CD14-positive monocyte (primary cell): ENCODE results near the gene RHOT1. TPM values are rescaled to one million over a fixed set of nuclear protein-coding genes. Genes with fewer than 3 reads are reported as not detected.
A peak's percentile ranks its signal among the peaks of the same experiment; 100 is the strongest.

ENCODE experiments used
- DNase-seq, 3 donors: peaks; one replicate each; pipeline ENCODE4 v3.0.0-alpha.2; 2011 to 2022
- H2AFZ ChIP-seq: 2 replicates; pipeline ENCODE4 v1.6.0; 2012; ENCODE audit warnings: mild to moderate bottlenecking, low read depth, low read length, inconsistent platforms; ENCODE audit not compliant: insufficient read depth, poor library complexity, severe bottlenecking
- H3K27ac ChIP-seq, 2 donors: 1 replicate in 1 of 2; 2 replicates in 1 of 2; pipeline ENCODE4 v1.5.1; 2012 to 2013; ENCODE audit warnings: low read length in 2 of 2, control low read depth in 1 of 2, inconsistent platforms in 1 of 2, low read depth in 1 of 2, mild to moderate bottlenecking in 1 of 2
- H3K27me3 ChIP-seq, 2 donors: one replicate each; pipeline versions ENCODE4 v1.6.0 to v1.6.1; 2011 to 2013; ENCODE audit warnings: low read length in 2 of 2; ENCODE audit not compliant: control insufficient read depth in 2 of 2, insufficient read depth in 2 of 2
- H3K36me3 ChIP-seq, 2 donors: replicated peaks in 1 of 2; 1 replicate in 1 of 2; 2 replicates in 1 of 2; pipeline versions ENCODE4 v1.5.1 to v1.6.1; 2012 to 2013; ENCODE audit warnings: low read length in 2 of 2, control low read depth in 1 of 2, inconsistent platforms in 1 of 2, mild to moderate bottlenecking in 1 of 2; ENCODE audit not compliant: insufficient read depth in 2 of 2, control insufficient read depth in 1 of 2
- H3K4me1 ChIP-seq, 2 donors: 1 replicate in 1 of 2; 2 replicates in 1 of 2; pipeline versions ENCODE4 v1.5.1 to v1.6.1; 2012 to 2013; ENCODE audit warnings: low read length in 2 of 2, control low read depth in 1 of 2, inconsistent platforms in 1 of 2, mild to moderate bottlenecking in 1 of 2, moderate library complexity in 1 of 2; ENCODE audit not compliant: insufficient read depth in 2 of 2, control insufficient read depth in 1 of 2
- H3K4me2 ChIP-seq: replicated peaks from 2 replicates; pipeline ENCODE3; 2012; ENCODE audit warnings: low read length, moderate library complexity, mild to moderate bottlenecking; ENCODE audit not compliant: poor library complexity, severe bottlenecking; ENCODE audit errors: extremely low read depth
- H3K4me3 ChIP-seq, 3 experiments: fragments of 200-600 bp in 1 of 3; sonication (generic) in 1 of 3; replicated peaks in 1 of 3; 1 replicate in 2 of 3; 2 replicates in 1 of 3; pipeline ENCODE4 v1.5.1; 2011 to 2013; ENCODE audit warnings: low read length in 3 of 3, mild to moderate bottlenecking in 3 of 3, control low read depth in 2 of 3, low read depth in 2 of 3, inconsistent platforms in 1 of 3, moderate library complexity in 1 of 3
- H3K79me2 ChIP-seq: 2 replicates; pipeline ENCODE4 v1.6.0; 2012; ENCODE audit warnings: mild to moderate bottlenecking, control low read depth, inconsistent platforms, low read length, moderate library complexity; ENCODE audit not compliant: insufficient read depth
- H3K9ac ChIP-seq: 2 replicates; pipeline ENCODE4 v1.6.0; 2017; ENCODE audit warnings: low read length, mild to moderate bottlenecking; ENCODE audit not compliant: insufficient read depth, poor library complexity, severe bottlenecking
- H3K9me3 ChIP-seq, 2 donors: replicated peaks in 1 of 2; 1 replicate in 1 of 2; 2 replicates in 1 of 2; pipeline versions ENCODE4 v1.5.1 to v1.6.1; 2012 to 2013; ENCODE audit warnings: low read length in 2 of 2, control low read depth in 1 of 2; ENCODE audit not compliant: control insufficient read depth in 1 of 2, insufficient read depth in 1 of 2
- H4K20me1 ChIP-seq: 2 replicates; pipeline ENCODE4 v1.6.0; 2012; ENCODE audit warnings: mild to moderate bottlenecking, low read length, control low read depth, moderate library complexity; ENCODE audit not compliant: insufficient read depth
- H3K27ac Mint-ChIP-seq, 7 donors: one replicate each; pipeline ENCODE4 v1.8.0; 2020; ENCODE audit warnings: mild to moderate bottlenecking in 7 of 7, mixed read lengths in 7 of 7, moderate library complexity in 6 of 7, inconsistent platforms in 2 of 7
- H3K27me3 Mint-ChIP-seq, 3 donors: one replicate each; pipeline ENCODE4 v1.8.0; 2021 to 2022; ENCODE audit warnings: low read depth in 3 of 3, mild to moderate bottlenecking in 3 of 3, mixed read lengths in 3 of 3, moderate library complexity in 3 of 3, inconsistent platforms in 1 of 3
- H3K36me3 Mint-ChIP-seq, 2 donors: one replicate each; pipeline ENCODE4 v1.8.0; 2020; ENCODE audit warnings: mixed read lengths in 2 of 2, inconsistent platforms in 1 of 2, mild to moderate bottlenecking in 1 of 2
- H3K4me1 Mint-ChIP-seq: one replicate; pipeline ENCODE4 v1.8.0; 2020; ENCODE audit warnings: mild to moderate bottlenecking, mixed read lengths
- H3K4me3 Mint-ChIP-seq, 2 donors: one replicate each; pipeline ENCODE4 v1.8.0; 2020; ENCODE audit warnings: mild to moderate bottlenecking in 2 of 2, mixed read lengths in 2 of 2, moderate library complexity in 1 of 2
- H3K9me3 Mint-ChIP-seq, 7 donors: one replicate each; pipeline ENCODE4 v1.8.0; 2020 to 2022; ENCODE audit warnings: mixed read lengths in 7 of 7, mild to moderate bottlenecking in 6 of 7, moderate library complexity in 6 of 7, inconsistent platforms in 2 of 7
- WGBS: methylation state at CpG from one replicate; pipeline ENCODE4 v1.1.5; 2013; ENCODE audit warnings: missing lambda C conversion rate; ENCODE audit not compliant: insufficient coverage; 5-methylcytosine and 5-hydroxymethylcytosine counted together
- intact Hi-C, 2 donors: fragments of 100-400 bp; cut with micrococcal nuclease; formaldehyde crosslinking; loops; one replicate each; pipeline versions ENCODE4 v1.15.0 to v1.15.1; 2023
- polyA plus RNA-seq, 3 donors: library from polyadenylated mRNA; depleted of rRNA in 1 of 3; unstranded in 2 of 3; stranded (reverse) in 1 of 3; fragments of 300-500 nt in 2 of 3; fragments of >200 nt in 1 of 3; fragmentation: Illumina TruSeq in 2 of 3; gene quantifications; 1 replicate in 2 of 3; 2 replicates in 1 of 3; pipeline ENCODE4 v1.2.3, GENCODE V29; 2012 to 2021
- TF ChIP-seq, protein P1 (sequence below): fragments of 200-600 bp; IDR thresholded peaks from one replicate; pipeline ENCODE4 v1.8.0; 2022; ENCODE audit warnings: antibody characterized with exemption, mild to moderate bottlenecking

Gene RHOT1
- polyA plus RNA-seq, 3 donors, result 45.9 to 60.5 (median 51.9) TPM

- Histone ChIP-seq H3K4me3 (no peak overlapping the region), H4K20me1 (no peaks in the 10 kb centered on the region), H3K4me2 (no peak overlapping the region), H3K9me3 (no peaks in the 10 kb centered on the region), H3K27ac (no peak overlapping the region), H3K79me2 (no peaks in the 10 kb centered on the region), H3K9ac (no peak overlapping the region), H3K36me3 (no peaks in the 10 kb centered on the region), H3K27me3 (no peaks in the 10 kb centered on the region), H2AFZ (no peak overlapping the region), H3K4me1 (peaks cover 8 to 11% of the 10 kb centered on the region in 2 donors)
- Mint-ChIP-seq H3K4me3 (no peak overlapping the region), H3K27me3 (peaks cover 0 to 3% (median 2%) of the 10 kb centered on the region in 3 donors), H3K4me1 (peaks cover 32% of the 10 kb centered on the region), H3K27ac (peak overlapping the region in 1 of 7 donors; percentile 11), H3K9me3 (no peaks in the 10 kb centered on the region), H3K36me3 (peaks cover 2 to 7% of the 10 kb centered on the region in 2 donors)
- intact Hi-C loops, result no loop called here
- TF ChIP-seq, protein P1, sequence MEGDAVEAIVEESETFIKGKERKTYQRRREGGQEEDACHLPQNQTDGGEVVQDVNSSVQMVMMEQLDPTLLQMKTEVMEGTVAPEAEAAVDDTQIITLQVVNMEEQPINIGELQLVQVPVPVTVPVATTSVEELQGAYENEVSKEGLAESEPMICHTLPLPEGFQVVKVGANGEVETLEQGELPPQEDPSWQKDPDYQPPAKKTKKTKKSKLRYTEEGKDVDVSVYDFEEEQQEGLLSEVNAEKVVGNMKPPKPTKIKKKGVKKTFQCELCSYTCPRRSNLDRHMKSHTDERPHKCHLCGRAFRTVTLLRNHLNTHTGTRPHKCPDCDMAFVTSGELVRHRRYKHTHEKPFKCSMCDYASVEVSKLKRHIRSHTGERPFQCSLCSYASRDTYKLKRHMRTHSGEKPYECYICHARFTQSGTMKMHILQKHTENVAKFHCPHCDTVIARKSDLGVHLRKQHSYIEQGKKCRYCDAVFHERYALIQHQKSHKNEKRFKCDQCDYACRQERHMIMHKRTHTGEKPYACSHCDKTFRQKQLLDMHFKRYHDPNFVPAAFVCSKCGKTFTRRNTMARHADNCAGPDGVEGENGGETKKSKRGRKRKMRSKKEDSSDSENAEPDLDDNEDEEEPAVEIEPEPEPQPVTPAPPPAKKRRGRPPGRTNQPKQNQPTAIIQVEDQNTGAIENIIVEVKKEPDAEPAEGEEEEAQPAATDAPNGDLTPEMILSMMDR, result no peak
- 0% methylated on average over 1 of the region's 2 CpGs for WGBS
- no peak for DNase-seq
Measured at GRCh38 chr17:32239456-32239855, 97.2 kb downstream of the RHOT1 start.

DNA sequence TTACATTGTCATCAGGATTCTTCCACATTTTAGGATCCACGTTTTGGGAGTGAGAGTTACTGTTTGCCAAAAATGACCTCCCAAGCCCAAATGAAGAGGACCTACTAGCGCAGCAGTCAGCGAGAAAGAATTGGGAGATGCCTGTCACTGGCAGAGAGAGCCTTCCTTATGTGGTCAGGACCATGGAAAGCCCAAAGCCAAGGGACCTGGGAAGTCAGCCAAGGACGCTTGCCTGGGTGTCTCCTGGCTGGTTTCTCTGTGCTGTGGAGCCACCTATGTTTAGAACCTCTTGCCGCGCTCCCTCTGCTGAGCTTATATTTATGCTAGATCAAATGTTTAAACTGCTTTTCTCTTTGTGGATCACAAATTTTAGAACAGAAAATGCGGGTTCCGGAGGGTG is 98.4 kb downstream of the RHOT1 start:
- no peak overlapping the region for H3K9ac ChIP-seq
- Mint-ChIP-seq H3K36me3 (peaks cover 2 to 7% of the 10 kb centered on the region in 2 donors), H3K9me3 (no peaks in the 10 kb centered on the region), H3K27me3 (peaks cover 0 to 3% (median 2%) of the 10 kb centered on the region in 3 donors), H3K4me1 (peaks cover 40% of the 10 kb centered on the region), H3K4me3 (no peak overlapping the region), H3K27ac (no peak overlapping the region)
- H3K4me3 ChIP-seq, result no peak overlapping the region
- intact Hi-C loops, result no loop called here
- no peak overlapping the region for H3K27ac ChIP-seq
- H3K4me1 ChIP-seq, result peaks cover 11 to 17% of the 10 kb centered on the region in 2 donors
- TF ChIP-seq, protein P1, result no peak
- WGBS, result 83% methylated on average over 3 of the region's 8 CpGs
- H3K27me3 ChIP-seq, result no peaks in the 10 kb centered on the region
- H3K36me3 ChIP-seq, result no peaks in the 10 kb centered on the region
- H3K4me2 ChIP-seq, result no peak overlapping the region
- no peaks in the 10 kb centered on the region for H3K9me3 ChIP-seq
- H3K79me2 ChIP-seq, result no peaks in the 10 kb centered on the region
- no peak for DNase-seq
- H2AFZ ChIP-seq, result no peak overlapping the region
- H4K20me1 ChIP-seq, result no peaks in the 10 kb centered on the region
